NCI-H748 treated with DMSO at 0.1 percent for 48 hours (cell line): ENCODE data around the gene SPHK2.
"Not testable (repeated sequence)": the region's sequence is repeated elsewhere in the genome, so short reads cannot be mapped to it uniquely, and the experiment has no call there.

ENCODE experiments used
- DNase-seq: peaks from one replicate; lab custom pipeline; 2025; lab: John Stamatoyannopoulos, UW

Gene SPHK2

GRCh38 chr19:48618916-48619691, at the start of gene SPHK2, which contains the start of gene RPL18:
Gene SPHK2 (plus strand): TSS chr19:48619506. CDS start chr19:48620515, 1,009 bp downstream.
Gene RPL18 (minus strand): TSS chr19:48619178. CDS start chr19:48619143, 35 bp downstream.
- peak; percentile 99 for DNase-seq

GRCh38 chr19:48569814-48570213, 49.5 kb upstream of the SPHK2 start:
- DNase-seq: no peak

GRCh38 chr19:48571378-48572162, 47.7 kb upstream of the SPHK2 start:
- DNase-seq: peak; percentile 9

GRCh38 chr19:48573163-48573505, 46.2 kb upstream of the SPHK2 start:
- DNase-seq: no peak

GRCh38 chr19:48575931-48576622, 43.2 kb upstream of the SPHK2 start:
- DNase-seq: no peak

- DNase-seq: not testable (repeated sequence)
Measured at GRCh38 chr19:48577908-48578307, 41.4 kb upstream of the SPHK2 start.

- no peak for DNase-seq
Measured at GRCh38 chr19:48578891-48579290, 40.4 kb upstream of the SPHK2 start.

GRCh38 chr19:48582168-48582567, 37.1 kb upstream of the SPHK2 start:
- DNase-seq: no peak

GRCh38 chr19:48587387-48587786, 31.9 kb upstream of the SPHK2 start:
- DNase-seq: no peak

- peak; percentile 81 for DNase-seq
Measured at GRCh38 chr19:48588670-48589401, 30.5 kb upstream of the SPHK2 start.

- no peak for DNase-seq
Measured at GRCh38 chr19:48591021-48591420, 28.3 kb upstream of the SPHK2 start.

GRCh38 chr19:48595171-48595570, 24.1 kb upstream of the SPHK2 start:
- DNase-seq: no peak

- DNase-seq: no peak
Measured at GRCh38 chr19:48595833-48596232, 23.5 kb upstream of the SPHK2 start.

GRCh38 chr19:48596237-48596636, 23.1 kb upstream of the SPHK2 start:
- DNase-seq: no peak

GRCh38 chr19:48596679-48597465, 22.4 kb upstream of the SPHK2 start:
- no peak for DNase-seq

GRCh38 chr19:48598996-48599700, 20.2 kb upstream of the SPHK2 start:
- DNase-seq: no peak

GRCh38 chr19:48600679-48601417, 18.5 kb upstream of the SPHK2 start:
- no peak for DNase-seq

- no peak for DNase-seq
Measured at GRCh38 chr19:48603001-48603400, 16.3 kb upstream of the SPHK2 start.

GRCh38 chr19:48603449-48603848, 15.9 kb upstream of the SPHK2 start:
- no peak for DNase-seq

GRCh38 chr19:48603850-48604249, 15.5 kb upstream of the SPHK2 start:
- DNase-seq: no peak
